HL-60 (cell line): Measurements from ENCODE around the gene ANAPC15.

Source experiments
- POLR2AphosphoS5 ChIP-seq: IDR thresholded peaks from 2 replicates; pipeline ENCODE4 v1.6.1; 2012; ENCODE audit warnings: low read depth
- TF ChIP-seq, protein P1 (sequence below): IDR thresholded peaks from one replicate; pipeline ENCODE4 v1.5.1; 2011; ENCODE audit warnings: low read length, control low read depth, inconsistent platforms; ENCODE audit not compliant: insufficient read depth
- TF ChIP-seq, protein P2 (sequence below): IDR thresholded peaks from 2 replicates; pipeline ENCODE4 v1.6.1; 2012; ENCODE audit warnings: low read depth; ENCODE audit not compliant: insufficient replicate concordance

- TF ChIP-seq, protein P1, sequence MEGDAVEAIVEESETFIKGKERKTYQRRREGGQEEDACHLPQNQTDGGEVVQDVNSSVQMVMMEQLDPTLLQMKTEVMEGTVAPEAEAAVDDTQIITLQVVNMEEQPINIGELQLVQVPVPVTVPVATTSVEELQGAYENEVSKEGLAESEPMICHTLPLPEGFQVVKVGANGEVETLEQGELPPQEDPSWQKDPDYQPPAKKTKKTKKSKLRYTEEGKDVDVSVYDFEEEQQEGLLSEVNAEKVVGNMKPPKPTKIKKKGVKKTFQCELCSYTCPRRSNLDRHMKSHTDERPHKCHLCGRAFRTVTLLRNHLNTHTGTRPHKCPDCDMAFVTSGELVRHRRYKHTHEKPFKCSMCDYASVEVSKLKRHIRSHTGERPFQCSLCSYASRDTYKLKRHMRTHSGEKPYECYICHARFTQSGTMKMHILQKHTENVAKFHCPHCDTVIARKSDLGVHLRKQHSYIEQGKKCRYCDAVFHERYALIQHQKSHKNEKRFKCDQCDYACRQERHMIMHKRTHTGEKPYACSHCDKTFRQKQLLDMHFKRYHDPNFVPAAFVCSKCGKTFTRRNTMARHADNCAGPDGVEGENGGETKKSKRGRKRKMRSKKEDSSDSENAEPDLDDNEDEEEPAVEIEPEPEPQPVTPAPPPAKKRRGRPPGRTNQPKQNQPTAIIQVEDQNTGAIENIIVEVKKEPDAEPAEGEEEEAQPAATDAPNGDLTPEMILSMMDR = no peak
- TF ChIP-seq POLR2AphosphoS5 = no peak
- TF ChIP-seq, protein P2, sequence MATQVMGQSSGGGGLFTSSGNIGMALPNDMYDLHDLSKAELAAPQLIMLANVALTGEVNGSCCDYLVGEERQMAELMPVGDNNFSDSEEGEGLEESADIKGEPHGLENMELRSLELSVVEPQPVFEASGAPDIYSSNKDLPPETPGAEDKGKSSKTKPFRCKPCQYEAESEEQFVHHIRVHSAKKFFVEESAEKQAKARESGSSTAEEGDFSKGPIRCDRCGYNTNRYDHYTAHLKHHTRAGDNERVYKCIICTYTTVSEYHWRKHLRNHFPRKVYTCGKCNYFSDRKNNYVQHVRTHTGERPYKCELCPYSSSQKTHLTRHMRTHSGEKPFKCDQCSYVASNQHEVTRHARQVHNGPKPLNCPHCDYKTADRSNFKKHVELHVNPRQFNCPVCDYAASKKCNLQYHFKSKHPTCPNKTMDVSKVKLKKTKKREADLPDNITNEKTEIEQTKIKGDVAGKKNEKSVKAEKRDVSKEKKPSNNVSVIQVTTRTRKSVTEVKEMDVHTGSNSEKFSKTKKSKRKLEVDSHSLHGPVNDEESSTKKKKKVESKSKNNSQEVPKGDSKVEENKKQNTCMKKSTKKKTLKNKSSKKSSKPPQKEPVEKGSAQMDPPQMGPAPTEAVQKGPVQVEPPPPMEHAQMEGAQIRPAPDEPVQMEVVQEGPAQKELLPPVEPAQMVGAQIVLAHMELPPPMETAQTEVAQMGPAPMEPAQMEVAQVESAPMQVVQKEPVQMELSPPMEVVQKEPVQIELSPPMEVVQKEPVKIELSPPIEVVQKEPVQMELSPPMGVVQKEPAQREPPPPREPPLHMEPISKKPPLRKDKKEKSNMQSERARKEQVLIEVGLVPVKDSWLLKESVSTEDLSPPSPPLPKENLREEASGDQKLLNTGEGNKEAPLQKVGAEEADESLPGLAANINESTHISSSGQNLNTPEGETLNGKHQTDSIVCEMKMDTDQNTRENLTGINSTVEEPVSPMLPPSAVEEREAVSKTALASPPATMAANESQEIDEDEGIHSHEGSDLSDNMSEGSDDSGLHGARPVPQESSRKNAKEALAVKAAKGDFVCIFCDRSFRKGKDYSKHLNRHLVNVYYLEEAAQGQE = no peak
These were observed 10.3 kb downstream of the ANAPC15 start for GRCh38 chr11:72102162-72102561.
